SU-DHL-6 (cell line): ENCODE results near the gene OR6B2.

Source experiments
- H2AFZ ChIP-seq: fragments of 200-600 bp; sonication (generic); 2 replicates; pipeline ENCODE4 v1.6.1; 2014; ENCODE audit warnings: low read depth, mild to moderate bottlenecking, moderate library complexity, mixed read lengths, antibody characterized with exemption, low read length; ENCODE audit not compliant: severe bottlenecking
- H3F3A ChIP-seq: fragments of 200-600 bp; shearing (Covaris generic); 2 replicates; pipeline ENCODE4 v1.6.0; 2016; ENCODE audit warnings: antibody characterized with exemption, mild to moderate bottlenecking; ENCODE audit not compliant: insufficient read depth
- H3K27ac ChIP-seq: fragments of 200-600 bp; sonication (generic); 2 replicates; pipeline ENCODE4 v1.5.1; 2016; ENCODE audit warnings: low read depth, mild to moderate bottlenecking, low read length, moderate library complexity, mixed read lengths
- H3K27me3 ChIP-seq: fragments of 200-600 bp; sonication (generic), shearing (Covaris generic); 2 replicates; pipeline ENCODE4 v1.6.0; 2014; ENCODE audit warnings: mild to moderate bottlenecking, low read length
- H3K36me3 ChIP-seq: fragments of 200-600 bp; sonication (generic); 2 replicates; pipeline ENCODE4 v1.6.1; 2014; ENCODE audit warnings: mild to moderate bottlenecking, low read length, mixed read lengths
- H3K4me2 ChIP-seq: fragments of 300-600, 200-600 bp; shearing (Covaris generic), sonication (generic); 2 replicates; pipeline ENCODE4 v1.6.0; 2014; ENCODE audit warnings: low read length, low read depth, mild to moderate bottlenecking; ENCODE audit not compliant: poor library complexity, severe bottlenecking
- H3K4me3 ChIP-seq: fragments of 200-600 bp; sonication (generic); 2 replicates; pipeline ENCODE4 v1.5.1; 2014; ENCODE audit warnings: antibody characterized with exemption, low read length, mild to moderate bottlenecking, mixed read lengths; ENCODE audit not compliant: insufficient read depth, poor library complexity, severe bottlenecking
- H3K79me2 ChIP-seq: fragments of 200-600 bp; sonication (generic); 2 replicates; pipeline ENCODE4 v1.6.1; 2014; ENCODE audit warnings: mild to moderate bottlenecking, low read length, moderate library complexity; ENCODE audit not compliant: insufficient read depth
- H3K9ac ChIP-seq: fragments of 200-600 bp; sonication (generic); 2 replicates; pipeline ENCODE4 v1.7.0; 2014; ENCODE audit warnings: mild to moderate bottlenecking, low read length
- H3K9me2 ChIP-seq: fragments of 200-600 bp; sonication (generic); replicated peaks from 2 replicates; pipeline ENCODE4 v1.6.1; 2014; ENCODE audit warnings: low read length; ENCODE audit not compliant: insufficient read depth
- H3K9me3 ChIP-seq: fragments of 200-600 bp; sonication (generic); 2 replicates; pipeline ENCODE4 v1.6.1; 2014; ENCODE audit warnings: low read length, mixed read lengths; ENCODE audit not compliant: insufficient read depth
- H4K20me1 ChIP-seq: fragments of 200-600 bp; sonication (generic); 2 replicates; pipeline ENCODE4 v1.6.1; 2014; ENCODE audit warnings: low read depth, mild to moderate bottlenecking, antibody characterized with exemption, low read length, moderate library complexity, mixed read lengths
- CTCF ChIP-seq: fragments of 200-600 bp; sonication (generic); IDR thresholded peaks from one replicate; pipeline ENCODE4 v1.5.1; 2017; ENCODE audit warnings: antibody characterized with exemption, mild to moderate bottlenecking, low read length, moderate library complexity; ENCODE audit not compliant: insufficient read depth, poor library complexity, severe bottlenecking
- EZH2phosphoT487 ChIP-seq: fragments of 200-600 bp; sonication (generic), shearing (Covaris generic); conservative IDR thresholded peaks from 2 replicates; pipeline ENCODE4 v1.6.1; 2018; ENCODE audit warnings: mild to moderate bottlenecking, antibody characterized with exemption, low read length, moderate library complexity, mixed read lengths

OR6B2 gene

GRCh38 chr2:240074545-240074944 is 44.3 kb upstream of the OR6B2 start:
- Histone ChIP-seq H3K9ac (no peak overlapping the region), H3K9me2 (no peaks in the 10 kb centered on the region), H4K20me1 (no peaks in the 10 kb centered on the region), H3K79me2 (no peaks in the 10 kb centered on the region), H3K4me3 (no peak overlapping the region), H2AFZ (no peak overlapping the region), H3K27me3 (no peaks in the 10 kb centered on the region), H3K4me2 (no peak overlapping the region), H3K36me3 (no peaks in the 10 kb centered on the region), H3K9me3 (peaks cover 12% of the 10 kb centered on the region; the same call in 1 of the 2 replicates), H3F3A (no peaks in the 10 kb centered on the region), H3K27ac (no peak overlapping the region)
- TF ChIP-seq CTCF (no peak), EZH2phosphoT487 (no peak)

DNA sequence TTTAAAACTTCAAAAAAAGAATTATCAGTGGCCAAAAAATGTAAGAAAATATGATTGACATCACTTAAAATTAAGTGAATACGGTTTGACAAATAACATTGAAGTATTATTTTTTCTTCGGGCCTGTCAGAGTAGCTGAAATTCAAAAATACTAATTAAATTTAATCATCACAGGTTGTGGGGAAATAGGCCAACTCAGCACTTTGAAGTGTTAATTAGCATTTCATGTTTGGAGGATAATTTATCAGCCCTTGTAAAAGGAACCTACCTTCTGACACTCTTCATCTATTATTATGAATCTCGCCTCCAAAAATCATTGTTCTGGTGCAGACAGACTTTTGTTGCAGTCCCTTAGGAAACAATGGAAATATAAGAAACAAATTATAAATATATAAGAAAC is 40.7 kb upstream of the OR6B2 start:
- Histone ChIP-seq H3F3A (no peaks in the 10 kb centered on the region), H3K9me3 (no peaks in the 10 kb centered on the region), H3K27ac (no peak overlapping the region), H2AFZ (no peak overlapping the region), H3K4me2 (no peak overlapping the region), H3K4me3 (no peak overlapping the region), H3K79me2 (no peaks in the 10 kb centered on the region), H3K9ac (no peak overlapping the region), H3K36me3 (no peaks in the 10 kb centered on the region), H3K9me2 (no peaks in the 10 kb centered on the region), H4K20me1 (no peaks in the 10 kb centered on the region), H3K27me3 (no peaks in the 10 kb centered on the region)
- TF ChIP-seq CTCF = no peak
- no peak for TF ChIP-seq EZH2phosphoT487

DNA sequence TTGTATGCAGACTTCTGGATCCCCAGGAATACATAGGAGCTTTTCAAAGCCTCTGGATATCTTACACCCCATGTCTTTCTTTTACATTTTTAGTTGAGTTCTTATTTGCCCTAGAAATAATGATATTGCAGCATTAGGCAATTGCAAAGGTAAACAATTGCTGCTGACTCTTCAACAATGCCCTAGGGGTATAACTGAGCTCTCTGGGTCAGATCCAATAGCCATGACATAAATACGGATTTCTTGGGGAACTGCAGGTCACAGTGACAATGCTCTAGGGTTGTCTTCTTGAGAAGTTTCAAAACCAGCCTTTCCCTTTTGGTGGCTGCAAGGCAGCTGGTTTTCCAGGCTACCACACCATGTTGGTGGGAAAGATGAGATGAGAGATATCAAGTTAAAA is 39.6 kb upstream of the OR6B2 start:
- H3K27me3 ChIP-seq = no peaks in the 10 kb centered on the region

More for the DNA sequence above, 39.6 kb upstream of the OR6B2 start:
- Histone ChIP-seq H3K27ac (no peak overlapping the region), H3K79me2 (no peaks in the 10 kb centered on the region), H3K4me3 (no peak overlapping the region), H2AFZ (no peak overlapping the region), H4K20me1 (no peaks in the 10 kb centered on the region), H3K9me3 (no peaks in the 10 kb centered on the region), H3K4me2 (no peak overlapping the region), H3K36me3 (no peaks in the 10 kb centered on the region), H3K9me2 (no peaks in the 10 kb centered on the region), H3F3A (no peaks in the 10 kb centered on the region), H3K9ac (no peak overlapping the region)
- TF ChIP-seq CTCF (no peak), EZH2phosphoT487 (no peak)
